ENCODE results near the gene SREBF1. TPM values are rescaled to one million over a fixed set of nuclear protein-coding genes. Genes with fewer than 3 reads are reported as not detected.

Gene SREBF1
- total and polyA plus RNA-seq, 8 donors, result 13.1 to 207 (median 80.3) TPM

DNA sequence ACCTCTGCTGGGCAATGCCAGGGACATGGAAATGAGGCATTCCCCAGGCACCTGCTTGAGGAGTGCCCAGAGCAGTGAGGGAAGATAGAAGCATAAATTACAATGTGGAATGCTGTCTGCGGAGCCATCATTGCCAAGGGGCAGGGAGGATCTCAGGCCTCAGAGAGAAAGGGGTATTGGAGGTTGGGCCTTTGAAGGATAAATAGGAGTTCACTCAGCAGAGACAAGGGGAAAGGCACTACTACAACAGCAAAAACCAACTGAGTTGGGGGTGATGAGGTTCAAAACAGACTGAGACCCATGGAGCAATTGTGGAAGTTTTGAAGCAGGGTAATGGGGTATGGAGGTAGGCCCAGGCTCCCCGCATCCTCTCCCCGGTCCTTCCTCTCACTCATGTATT lies 32.8 kb downstream of the SREBF1 start:
- Histone ChIP-seq H3K36me3 (peaks cover 5 to 75% (median 52%) of the 10 kb centered on the region in 4 donors), H3K9me3 (no peaks in the 10 kb centered on the region), H3K4me1 (peaks cover 0 to 13% (median 5%) of the 10 kb centered on the region in 4 donors), H3K4me3 (no peak overlapping the region), H3K27me3 (no peaks in the 10 kb centered on the region), H3K27ac (no peak overlapping the region)
- intact Hi-C loops (cut with DNase I; ENCODE audit: low total_unique reads), result no loop called here
- 90 to 98% (median 96%) methylated on average over 3 of the region's 3 CpGs for WGBS, 5 donors
- no peak for DNase-seq
- no peak for TF ChIP-seq POLR2AphosphoS5 (IDR thresholded peaks at IDR 0.05)
- no peak for TF ChIP-seq EP300 (IDR thresholded peaks at IDR 0.05)
- TF ChIP-seq POLR2A (IDR thresholded peaks at IDR 0.05), result no peak
- TF ChIP-seq, protein P1, sequence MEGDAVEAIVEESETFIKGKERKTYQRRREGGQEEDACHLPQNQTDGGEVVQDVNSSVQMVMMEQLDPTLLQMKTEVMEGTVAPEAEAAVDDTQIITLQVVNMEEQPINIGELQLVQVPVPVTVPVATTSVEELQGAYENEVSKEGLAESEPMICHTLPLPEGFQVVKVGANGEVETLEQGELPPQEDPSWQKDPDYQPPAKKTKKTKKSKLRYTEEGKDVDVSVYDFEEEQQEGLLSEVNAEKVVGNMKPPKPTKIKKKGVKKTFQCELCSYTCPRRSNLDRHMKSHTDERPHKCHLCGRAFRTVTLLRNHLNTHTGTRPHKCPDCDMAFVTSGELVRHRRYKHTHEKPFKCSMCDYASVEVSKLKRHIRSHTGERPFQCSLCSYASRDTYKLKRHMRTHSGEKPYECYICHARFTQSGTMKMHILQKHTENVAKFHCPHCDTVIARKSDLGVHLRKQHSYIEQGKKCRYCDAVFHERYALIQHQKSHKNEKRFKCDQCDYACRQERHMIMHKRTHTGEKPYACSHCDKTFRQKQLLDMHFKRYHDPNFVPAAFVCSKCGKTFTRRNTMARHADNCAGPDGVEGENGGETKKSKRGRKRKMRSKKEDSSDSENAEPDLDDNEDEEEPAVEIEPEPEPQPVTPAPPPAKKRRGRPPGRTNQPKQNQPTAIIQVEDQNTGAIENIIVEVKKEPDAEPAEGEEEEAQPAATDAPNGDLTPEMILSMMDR (IDR thresholded peaks at IDR 0.05), result no peak

DNA sequence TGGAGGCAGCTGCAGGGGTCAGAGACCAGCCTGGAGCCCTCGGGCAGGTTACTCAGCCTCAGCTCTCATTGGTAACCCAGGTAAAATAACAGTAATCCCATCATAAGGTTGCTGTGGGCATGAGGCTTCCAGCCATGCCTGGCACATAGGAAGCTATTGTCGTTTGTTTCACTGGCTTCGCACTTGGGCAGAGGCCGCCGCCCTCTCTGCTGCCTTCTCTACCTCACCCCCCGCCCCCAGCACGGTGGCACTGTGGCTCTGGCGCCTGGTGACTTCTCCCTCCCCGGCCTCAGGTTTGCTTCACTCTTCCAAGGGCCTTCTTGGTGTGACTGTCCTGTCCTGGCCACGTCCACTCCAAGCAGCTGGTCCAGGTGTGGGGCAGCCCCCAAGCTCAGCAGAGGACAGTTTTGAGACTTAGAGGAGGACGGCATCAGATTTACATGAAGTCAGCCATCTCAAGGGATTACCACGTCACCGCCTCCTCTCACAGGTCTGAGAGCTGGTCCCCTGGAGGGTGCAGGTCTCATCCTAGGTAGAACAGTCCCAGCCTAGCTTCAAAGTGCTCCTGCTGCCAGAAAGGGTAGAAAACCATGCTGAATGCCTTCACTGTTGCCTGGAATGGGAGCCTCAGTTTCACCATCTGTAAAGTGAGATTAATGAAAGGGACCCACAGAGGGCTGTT lies 34.8 kb downstream of the SREBF1 start:
- Histone ChIP-seq H3K36me3 (peaks cover 16 to 85% (median 73%) of the 10 kb centered on the region in 4 donors), H3K4me3 (no peak overlapping the region), H3K9me3 (no peaks in the 10 kb centered on the region), H3K27me3 (no peaks in the 10 kb centered on the region), H3K4me1 (peaks cover 0 to 9% (median 3%) of the 10 kb centered on the region in 4 donors), H3K27ac (no peak overlapping the region)
- intact Hi-C loops (cut with DNase I; ENCODE audit: low total_unique reads), result no loop called here
- 84 to 92% (median 89%) methylated on average over 13 of the region's 13 CpGs for WGBS, 5 donors
- DNase-seq, result no peak
- TF ChIP-seq POLR2A (IDR thresholded peaks at IDR 0.05) (no peak), EP300 (IDR thresholded peaks at IDR 0.05) (no peak), POLR2AphosphoS5 (IDR thresholded peaks at IDR 0.05) (no peak)
- TF ChIP-seq, protein P1 (IDR thresholded peaks at IDR 0.05), result no peak

DNA sequence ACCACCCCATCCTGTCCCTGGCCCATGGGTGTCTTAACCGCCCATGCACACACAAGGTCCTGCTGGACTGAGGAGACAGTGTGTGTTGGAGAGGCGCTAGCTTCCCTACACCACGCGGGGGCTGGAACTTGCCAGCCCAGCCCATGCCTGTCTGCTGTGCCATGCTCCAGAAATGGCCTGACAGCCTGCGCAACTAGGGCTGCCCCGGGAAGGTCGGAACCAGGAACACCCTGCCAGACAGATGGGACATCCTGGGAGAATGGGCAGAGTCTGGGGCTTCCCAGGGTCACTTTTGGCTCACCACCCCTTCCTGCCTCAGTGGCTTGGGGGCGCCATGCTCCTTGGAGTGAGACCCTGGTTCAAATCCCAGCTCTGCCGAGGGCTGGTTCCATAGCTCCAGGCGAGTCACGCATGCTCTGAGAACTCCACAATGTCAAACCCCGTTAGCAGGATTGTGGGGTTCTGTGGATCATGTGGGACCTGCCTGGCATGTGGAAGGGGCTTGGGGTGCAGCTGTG lies 36.2 kb downstream of the SREBF1 start:
- Histone ChIP-seq H3K27ac (no peak overlapping the region), H3K27me3 (no peaks in the 10 kb centered on the region), H3K4me1 (peaks cover 0 to 9% (median 3%) of the 10 kb centered on the region in 4 donors), H3K36me3 (peaks cover 25 to 85% (median 76%) of the 10 kb centered on the region in 4 donors), H3K9me3 (no peaks in the 10 kb centered on the region), H3K4me3 (no peak overlapping the region)
- 91 to 95% (median 94%) methylated on average over 9 to 12 of the region's 12 CpGs for WGBS, 5 donors
- no peak for DNase-seq
- TF ChIP-seq POLR2AphosphoS5 (IDR thresholded peaks at IDR 0.05), result no peak
- TF ChIP-seq, protein P1 (IDR thresholded peaks at IDR 0.05), result no peak
- no peak for TF ChIP-seq POLR2A (IDR thresholded peaks at IDR 0.05)
- TF ChIP-seq EP300 (IDR thresholded peaks at IDR 0.05), result no peak
- intact Hi-C loops (cut with DNase I; ENCODE audit: low total_unique reads), result no loop called here

DNA sequence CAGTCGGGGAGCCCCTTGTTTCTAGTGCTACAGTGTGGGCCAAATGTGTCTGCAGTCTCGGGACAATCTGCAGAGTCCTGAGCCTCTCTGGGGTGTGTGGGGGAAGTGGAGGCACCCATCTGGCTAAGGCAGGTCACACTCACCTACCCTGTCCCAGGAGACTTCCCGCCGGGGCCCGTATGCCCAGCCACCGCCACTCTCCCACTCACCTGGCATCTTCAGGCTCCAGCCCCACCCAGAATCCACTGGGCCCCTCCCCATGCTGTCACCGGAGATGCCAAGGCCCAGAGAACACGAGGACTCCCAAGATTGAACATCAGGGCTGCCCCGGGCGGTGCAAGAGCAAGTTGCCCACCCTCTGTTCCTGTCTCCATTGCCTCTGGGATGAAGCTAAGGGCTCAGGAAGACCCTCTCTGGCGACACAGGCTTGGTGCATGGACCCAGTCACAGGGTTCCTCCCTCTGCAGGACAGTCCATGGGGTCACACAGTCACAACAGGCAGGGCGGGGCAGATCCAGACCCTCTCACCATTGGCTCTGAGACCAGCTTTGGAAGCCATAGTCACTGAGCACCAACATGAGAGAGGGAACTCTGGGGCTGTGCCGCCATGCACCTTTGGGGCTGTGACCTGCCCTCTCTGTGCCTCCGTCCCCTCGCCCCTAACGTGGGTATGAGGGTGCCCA lies 38.1 kb downstream of the SREBF1 start:
- Histone ChIP-seq H3K27ac (no peak overlapping the region), H3K9me3 (no peaks in the 10 kb centered on the region), H3K4me3 (no peak overlapping the region), H3K4me1 (peaks cover 0 to 11% (median 3%) of the 10 kb centered on the region in 4 donors), H3K27me3 (no peaks in the 10 kb centered on the region), H3K36me3 (peaks cover 37 to 85% (median 76%) of the 10 kb centered on the region in 4 donors)
- TF ChIP-seq POLR2A (IDR thresholded peaks at IDR 0.05) (no peak), EP300 (IDR thresholded peaks at IDR 0.05) (no peak), POLR2AphosphoS5 (IDR thresholded peaks at IDR 0.05) (no peak)
- TF ChIP-seq, protein P1 (IDR thresholded peaks at IDR 0.05), result no peak
- DNase-seq, result no peak
- intact Hi-C loops (cut with DNase I; ENCODE audit: low total_unique reads), result no loop called here
- 81 to 87% (median 87%) methylated on average over 11 to 16 of the region's 16 CpGs for WGBS, 5 donors

Data from stomach (tissue), 9 donors.